Vagina (tissue), 2 donors: Measurements from ENCODE around the gene WNT6.

Experiments
- CTCF ChIP-seq, 3 experiments: fragments of 450-650 bp in 2 of 3; fragments of 200-600 bp in 1 of 3; sonication (generic) in 1 of 3; IDR thresholded peaks; one replicate each; pipeline ENCODE4 v1.5.1; 2017 to 2019; ENCODE audit warnings: antibody characterized with exemption in 3 of 3, mild to moderate bottlenecking in 2 of 3, moderate library complexity in 2 of 3
- POLR2A ChIP-seq, 2 donors: fragments of 450-650 bp; IDR thresholded peaks; one replicate each; pipeline ENCODE4 v1.6.1; 2017; ENCODE audit warnings: antibody characterized with exemption in 2 of 2, mild to moderate bottlenecking in 2 of 2, moderate library complexity in 2 of 2

- TF ChIP-seq POLR2A (IDR thresholded peaks at IDR 0.05) = no peak
- no peak for TF ChIP-seq CTCF (IDR thresholded peaks at IDR 0.05)
Observed at GRCh38 chr2:218858138-218858445, 1.5 kb upstream of the WNT6 start.
